GM19351 (cell line): ENCODE measurements around the gene CPNE6.
"Not testable (repeated sequence)": the region's sequence is repeated elsewhere in the genome, so short reads cannot be mapped to it uniquely, and the experiment has no call there.

Source experiments
- ATAC-seq: cut with Tn5 transposase; IDR thresholded peaks from one replicate; pipeline ENCODE4 v1.9.1; 2021; ENCODE audit warnings: mild to moderate bottlenecking, moderate library complexity; ENCODE audit not compliant: unreplicated experiment

CPNE6 gene

GRCh38 chr14:24102357-24103048, 31.1 kb downstream of the CPNE6 start:
- no peak for ATAC-seq

- ATAC-seq = no peak
Measured at GRCh38 chr14:24103451-24103850, 32.1 kb downstream of the CPNE6 start.

GRCh38 chr14:24105609-24106239, 34.4 kb downstream of the CPNE6 start:
- not testable (repeated sequence) for ATAC-seq

GRCh38 chr14:24106672-24107271, 35.4 kb downstream of the CPNE6 start:
- no peak for ATAC-seq

- ATAC-seq = peak; percentile 29
Measured at GRCh38 chr14:24108336-24108874, 37.0 kb downstream of the CPNE6 start.

- ATAC-seq = no peak
Measured at GRCh38 chr14:24110060-24110459, 38.7 kb downstream of the CPNE6 start.

- no peak for ATAC-seq
Measured at GRCh38 chr14:24110523-24110922, 39.2 kb downstream of the CPNE6 start.

GRCh38 chr14:24113379-24113800, 42.0 kb downstream of the CPNE6 start:
- no peak for ATAC-seq

- ATAC-seq = peak; percentile 27
Measured at GRCh38 chr14:24113801-24114531, 42.6 kb downstream of the CPNE6 start.

GRCh38 chr14:24114532-24115421, 43.4 kb downstream of the CPNE6 start, which contains the start of the genes DCAF11 and NRL:
Gene DCAF11 (plus strand): TSS chr14:24114777. CDS start chr14:24115595, 818 bp downstream.
Gene NRL (minus strand): TSS chr14:24114949. CDS start chr14:24082848, 32,101 bp downstream.
- peak; percentile 83 for ATAC-seq

- no peak for ATAC-seq
Measured at GRCh38 chr14:24115422-24116127, 44.2 kb downstream of the CPNE6 start.

GRCh38 chr14:24116128-24116814, 44.9 kb downstream of the CPNE6 start:
- no peak for ATAC-seq

- ATAC-seq = no peak
Measured at GRCh38 chr14:24117179-24117578, 45.8 kb downstream of the CPNE6 start.

GRCh38 chr14:24119691-24120090, 48.3 kb downstream of the CPNE6 start:
- ATAC-seq = no peak

- no peak for ATAC-seq
Measured at GRCh38 chr14:24121210-24121609, 49.8 kb downstream of the CPNE6 start.

- ATAC-seq = no peak
Measured at GRCh38 chr14:24122416-24122815, 51.1 kb downstream of the CPNE6 start.

GRCh38 chr14:24122898-24123297, 51.5 kb downstream of the CPNE6 start:
- ATAC-seq = no peak
